K562 (cell line): ENCODE results near the gene ZER1. TPM values are rescaled to one million over a fixed set of nuclear protein-coding genes. Genes with fewer than 3 reads are reported as not detected.

Source experiments
- ARID4B ChIP-seq: sonication (generic); formaldehyde crosslinking; IDR thresholded peaks from 2 replicates; pipeline ENCODE4 v1.8.0; 2022; ENCODE audit warnings: mild to moderate bottlenecking, missing genetic modification reagents
- CREB3L1 ChIP-seq: fragments of 450-650 bp; IDR thresholded peaks from 2 replicates; pipeline ENCODE4 v1.6.1; 2014; ENCODE audit warnings: low read depth, mild to moderate bottlenecking, moderate library complexity, borderline replicate concordance
- FOS ChIP-seq: IDR thresholded peaks from 3 replicates; pipeline ENCODE4 v1.6.1; 2011; ENCODE audit not compliant: insufficient read length; ENCODE audit errors: extremely low read depth
- HDGF ChIP-seq: fragments of 450-650 bp; IDR thresholded peaks from 2 replicates; pipeline ENCODE4 v1.6.1; 2016
- JUNB ChIP-seq: fragments of 450-650 bp; formaldehyde crosslinking; conservative IDR thresholded peaks from 2 replicates; pipeline ENCODE4 v1.4.0; 2020; ENCODE audit warnings: mild to moderate bottlenecking
- MBD1 ChIP-seq: fragments of 250-450 bp; sonication (Bioruptor Pico); IDR thresholded peaks from 2 replicates; pipeline ENCODE4 v1.8.0; 2022; ENCODE audit warnings: inconsistent platforms
- NCOA1 ChIP-seq: fragments of 450-650 bp; IDR thresholded peaks from 2 replicates; pipeline ENCODE4 v1.6.1; 2016; ENCODE audit warnings: low read depth
- NEUROD1 ChIP-seq: fragments of 150-350 bp; IDR thresholded peaks from 2 replicates; pipeline ENCODE4 v1.6.1; 2014; ENCODE audit warnings: borderline replicate concordance, low read length, low read depth; ENCODE audit not compliant: partially characterized antibody
- PHB2 ChIP-seq: fragments of 450-650 bp; IDR thresholded peaks from 2 replicates; pipeline ENCODE4 v1.6.1; 2017; ENCODE audit warnings: low read depth
- POLR2H ChIP-seq: IDR thresholded peaks from 2 replicates; pipeline ENCODE4 v1.6.1; 2016; ENCODE audit warnings: missing genetic modification characterization, low read depth, mild to moderate bottlenecking, control low read depth, missing compliant biosample characterization, moderate library complexity
- RFX7 ChIP-seq: fragments of 250-450 bp; sonication (Bioruptor Pico); IDR thresholded peaks from 2 replicates; pipeline ENCODE4 v1.5.1; 2021; ENCODE audit warnings: mild to moderate bottlenecking
- SFPQ ChIP-seq: fragments of 200-400 bp; formaldehyde crosslinking; IDR thresholded peaks from 2 replicates; pipeline ENCODE4 v1.6.1; 2017; ENCODE audit warnings: mild to moderate bottlenecking, low read depth, low read length, moderate library complexity
- SP2 ChIP-seq: IDR thresholded peaks from 2 replicates; pipeline ENCODE4 v1.6.1; 2011; ENCODE audit warnings: mild to moderate bottlenecking, low read depth, low read length, moderate library complexity; ENCODE audit not compliant: poor library complexity, severe bottlenecking; ENCODE audit errors: extremely low read depth
- SUPT5H ChIP-seq: fragments of 450-650 bp; IDR thresholded peaks from 2 replicates; pipeline ENCODE4 v1.6.1; 2016
- ZKSCAN1 ChIP-seq: fragments of 150-350 bp; IDR thresholded peaks from 2 replicates; pipeline ENCODE4 v1.6.1; 2016; ENCODE audit warnings: low read depth, low read length
- ZNF133 ChIP-seq: fragments of 250-450 bp; sonication (Bioruptor Pico); IDR thresholded peaks from 2 replicates; pipeline ENCODE4 v1.4.0; 2020; ENCODE audit warnings: mild to moderate bottlenecking
- ZNF24 ChIP-seq: fragments of 450-650 bp; IDR thresholded peaks from 2 replicates; pipeline ENCODE4 v1.6.1; 2016
- ZNF699 ChIP-seq: fragments of 250-450 bp; sonication (Bioruptor Pico); IDR thresholded peaks from 2 replicates; pipeline ENCODE4 v1.8.0; 2021; ENCODE audit warnings: mild to moderate bottlenecking, moderate library complexity; ENCODE audit not compliant: insufficient replicate concordance
- polyA plus RNA-seq, 8 experiments: library from polyadenylated mRNA; depleted of rRNA in 4 of 8; stranded (reverse) in 5 of 8; unstranded in 3 of 8; fragments of >200 nt; fragmentation: Nextera tagmentation in 2 of 8; fragmentation: Illumina TruSeq in 1 of 8; extraction: Ambion mirVana in 2 of 8; extraction: Trizol in 1 of 8; gene quantifications; 2 replicates each; pipeline versions ENCODE4 v1.2.1 to v1.2.3, GENCODE V29; 2011 to 2014; ENCODE audit warnings: inconsistent platforms in 1 of 8, missing spikeins in 1 of 8
- total RNA-seq, 7 experiments: library from RNA; depleted of rRNA in 6 of 7; stranded (reverse); fragments of >200 nt in 6 of 7; fragmentation: Illumina TruSeq in 2 of 7; extraction: Trizol in 2 of 7; gene quantifications; 2 replicates each; pipeline versions ENCODE4 v1.2.1 to v1.2.3, GENCODE V29; 2011 to 2021; ENCODE audit warnings: low replicate concordance in 1 of 7

The ZER1 gene
- total and polyA plus RNA-seq, 9 of the 15 experiments (the other 6 are each of a cell fraction or from before 2014, with no cell fraction given), result 0.07 to 10.7 (median 6.2) TPM

GRCh38 chr9:128723866-128724743 is 47.6 kb downstream of the ZER1 start, which contains the start of gene ZDHHC12 (continued):
- TF ChIP-seq ARID4B (CRISPR knock-in tag) (peak; percentile 75), NCOA1 (0 out of 2 replicates have a peak, but pooled peaks have one; percentile 25), SUPT5H (peak; percentile 89), HDGF (peak; percentile 58; the same call in 1 of the 2 replicates), POLR2H (peak; percentile 70), CREB3L1 (0 out of 2 replicates have a peak, but pooled peaks have one; percentile 4), ZNF24 (peak; percentile 12; the same call in 1 of the 2 replicates), SP2 (peak; percentile 74), MBD1 (no peak), PHB2 (no peak), ZNF133 (0 out of 2 replicates have a peak, but pooled peaks have one; percentile 36), FOS (peak; percentile 87), ZNF699 (CRISPR knock-in tag) (no peak), ZKSCAN1 (no peak), NEUROD1 (peak; percentile 33), JUNB (CRISPR knock-in tag) (no peak), RFX7 (CRISPR knock-in tag) (0 out of 2 replicates have a peak, but pooled peaks have one; percentile 28), SFPQ (no peak)
